Measurements from ENCODE around the gene ABTB2.
"Not testable (repeated sequence)": the region's sequence is repeated elsewhere in the genome, so short reads cannot be mapped to it uniquely, and the experiment has no call there.

The ABTB2 gene

DNA sequence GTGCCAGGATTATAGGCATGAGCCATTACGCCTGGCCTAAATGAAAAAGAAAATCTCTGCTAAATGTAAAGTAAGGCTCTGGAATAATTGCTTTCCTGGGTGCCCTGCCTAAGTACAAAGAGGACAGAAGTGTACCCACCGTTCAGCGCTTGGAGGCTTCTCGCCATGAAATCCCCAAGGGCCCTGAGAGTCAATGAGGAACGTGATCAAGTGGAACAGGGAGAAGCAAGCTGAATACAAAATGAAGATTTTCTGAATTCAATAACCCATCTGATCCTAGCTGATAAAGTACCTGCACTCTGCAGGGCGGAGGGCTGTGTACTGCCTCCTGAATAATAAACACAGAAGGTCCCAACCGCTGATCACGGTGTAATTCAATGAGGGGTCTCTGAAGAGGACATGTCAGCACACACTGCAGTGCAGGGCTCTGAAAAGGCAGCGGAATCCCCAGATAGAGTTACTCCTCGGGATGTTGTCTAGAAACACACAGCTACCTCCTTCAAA, 97.7 kb downstream of the ABTB2 start:
- DNase-seq = no peak

DNA sequence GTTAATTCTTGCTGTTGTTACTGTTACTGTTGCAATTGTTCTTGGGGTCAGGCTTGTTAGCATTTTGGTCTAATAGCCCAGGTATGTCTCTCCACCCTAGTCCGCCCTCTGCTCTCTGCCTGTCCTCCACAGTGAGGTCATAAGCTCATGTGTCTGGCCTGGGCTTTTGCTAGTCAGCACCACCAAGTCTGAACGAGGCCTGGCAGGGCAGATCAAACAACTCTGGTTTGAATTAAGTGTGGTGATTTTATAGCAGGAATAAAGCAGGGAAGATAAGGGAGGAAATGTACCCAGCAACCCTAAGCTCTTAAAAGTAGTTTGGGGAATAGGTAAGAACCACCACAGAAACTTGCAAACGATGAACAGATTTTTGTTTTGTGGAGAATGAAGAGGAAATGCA, 98.7 kb downstream of the ABTB2 start:
- DNase-seq = no peak

DNA sequence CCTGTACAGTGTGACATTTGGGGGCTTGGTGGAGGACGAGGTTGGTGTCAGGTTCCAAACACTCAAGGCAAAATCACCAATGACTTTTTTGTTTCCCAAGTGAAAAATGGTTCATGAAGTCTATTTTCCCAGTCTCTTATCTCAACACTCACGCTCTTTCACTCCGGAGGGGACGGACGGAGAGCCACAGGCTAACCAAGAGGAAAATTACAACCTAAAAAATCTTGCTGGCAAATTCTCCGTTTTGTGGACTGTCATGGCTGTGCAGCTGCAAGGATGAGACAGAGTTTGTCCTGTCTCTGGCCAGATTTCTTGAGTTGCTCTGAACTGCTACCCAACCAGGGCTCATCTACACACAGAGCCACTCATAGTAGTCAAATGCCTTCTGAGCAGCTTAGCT, 101.2 kb downstream of the ABTB2 start:
- DNase-seq = no peak

DNA sequence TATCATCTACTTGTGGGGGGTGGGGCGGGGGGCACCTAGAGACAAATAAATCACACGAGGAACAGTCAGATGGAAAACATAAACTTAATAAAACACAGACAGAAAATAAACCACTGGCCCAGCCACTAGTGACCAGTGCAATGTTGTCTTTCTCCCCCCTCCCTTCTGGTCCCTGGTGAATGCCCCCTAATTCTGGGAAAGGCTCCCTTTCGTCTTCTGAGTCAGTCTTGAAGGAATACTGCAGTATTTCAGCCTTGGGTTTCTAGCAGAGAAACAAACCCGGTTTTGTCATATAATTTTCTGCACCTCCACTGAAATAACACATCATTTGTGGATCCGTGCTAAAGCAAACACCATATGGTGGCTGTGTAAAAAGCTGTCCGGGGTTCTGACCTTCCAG, 101.7 kb downstream of the ABTB2 start:
- DNase-seq = no peak

DNA sequence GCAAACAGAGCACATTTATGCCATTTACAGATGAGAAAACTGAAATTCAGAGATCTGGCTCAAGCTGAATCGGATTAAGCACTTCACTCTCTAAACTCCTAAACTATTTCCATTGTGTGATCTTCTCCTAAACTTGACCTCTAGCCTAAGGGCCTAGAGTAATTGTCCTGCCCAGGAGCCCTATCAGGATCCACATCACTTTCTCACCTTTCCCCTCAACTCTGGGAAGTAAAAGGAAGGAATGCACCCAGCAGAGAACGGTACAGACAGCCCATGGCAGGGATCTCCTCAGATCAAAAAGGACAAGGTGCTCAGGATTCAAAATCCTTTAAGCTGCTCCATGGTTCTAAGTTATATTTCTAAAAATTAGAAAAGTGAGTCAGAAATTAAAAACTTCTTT, 102.7 kb downstream of the ABTB2 start:
- no peak for DNase-seq

DNA sequence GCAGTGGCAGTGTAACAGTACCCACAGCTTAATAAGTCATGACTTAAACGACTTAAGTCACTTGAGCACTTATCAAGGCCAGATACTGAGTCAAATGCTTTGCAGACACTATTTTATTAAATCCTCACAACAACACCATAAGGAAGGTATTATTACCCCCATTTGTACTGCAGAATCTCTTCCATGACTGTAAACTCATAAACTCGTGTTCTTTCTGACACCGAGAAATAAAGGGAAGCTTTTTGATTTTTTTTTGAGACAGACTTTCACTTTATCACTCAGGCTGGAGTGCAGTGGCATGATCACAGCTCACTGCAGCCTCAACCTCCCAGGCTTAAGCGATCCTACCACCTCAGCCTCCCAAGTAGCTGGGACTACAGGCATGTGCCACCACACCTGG, 103.8 kb downstream of the ABTB2 start:
- no peak for DNase-seq

DNA sequence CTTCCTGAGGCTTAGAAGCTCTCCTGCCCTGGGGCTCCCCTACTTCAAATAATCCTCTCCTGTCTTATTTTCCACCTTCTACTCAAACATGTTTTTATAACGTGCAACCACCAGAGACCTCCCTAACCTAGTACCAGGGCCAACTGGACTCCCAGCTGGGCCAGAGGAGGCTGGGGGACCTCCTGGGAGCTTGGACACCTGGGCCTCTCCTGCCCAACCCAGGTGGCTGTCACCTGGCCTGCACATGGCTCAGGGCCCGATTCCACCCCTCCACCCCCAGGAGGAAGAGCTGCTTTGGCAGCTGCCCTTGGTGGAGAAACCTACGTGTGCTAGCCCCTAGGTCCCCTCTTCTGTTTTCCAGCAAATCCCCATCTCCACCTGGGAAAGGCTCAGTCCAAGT, 105.2 kb downstream of the ABTB2 start:
- no peak for DNase-seq

DNA sequence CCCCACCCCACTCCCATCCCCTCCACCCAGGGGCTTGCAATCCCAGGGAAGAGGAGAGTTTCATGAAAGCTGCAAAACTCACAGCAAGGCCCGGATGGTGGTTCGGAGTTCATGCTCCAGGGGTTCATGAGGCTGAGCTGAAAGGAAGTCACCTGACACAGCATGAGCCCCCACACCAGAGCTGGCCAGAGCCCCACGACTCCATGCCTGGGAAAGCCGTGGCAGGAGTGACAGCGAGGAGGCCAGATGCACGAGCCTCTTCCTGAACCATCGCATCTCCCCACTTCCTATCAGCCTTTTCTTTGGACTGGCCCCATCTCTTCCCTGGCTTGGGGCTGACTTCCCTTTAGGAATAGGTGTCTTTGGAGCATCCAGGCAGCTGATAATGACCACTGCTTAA, 105.8 kb downstream of the ABTB2 start:
- DNase-seq = no peak

DNA sequence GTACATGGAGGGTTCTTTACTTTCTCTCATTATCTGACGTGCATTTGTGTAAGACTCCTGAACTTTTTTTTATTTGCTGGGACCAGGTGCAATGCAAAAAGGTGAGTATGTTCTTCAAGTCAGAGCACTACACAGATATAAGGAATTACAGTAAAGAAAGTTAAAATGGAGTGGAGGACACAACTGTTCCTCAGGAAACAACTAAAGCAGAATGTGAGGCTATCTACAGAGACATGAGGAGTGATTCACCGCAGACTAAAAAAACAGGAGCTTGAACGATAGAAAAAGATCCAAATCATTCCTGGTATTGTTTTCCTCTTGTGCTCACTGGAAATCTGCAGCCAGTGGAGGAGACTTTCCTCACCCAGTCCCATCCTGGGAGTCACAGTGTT, 106.2 kb downstream of the ABTB2 start:
- no peak for DNase-seq

DNA sequence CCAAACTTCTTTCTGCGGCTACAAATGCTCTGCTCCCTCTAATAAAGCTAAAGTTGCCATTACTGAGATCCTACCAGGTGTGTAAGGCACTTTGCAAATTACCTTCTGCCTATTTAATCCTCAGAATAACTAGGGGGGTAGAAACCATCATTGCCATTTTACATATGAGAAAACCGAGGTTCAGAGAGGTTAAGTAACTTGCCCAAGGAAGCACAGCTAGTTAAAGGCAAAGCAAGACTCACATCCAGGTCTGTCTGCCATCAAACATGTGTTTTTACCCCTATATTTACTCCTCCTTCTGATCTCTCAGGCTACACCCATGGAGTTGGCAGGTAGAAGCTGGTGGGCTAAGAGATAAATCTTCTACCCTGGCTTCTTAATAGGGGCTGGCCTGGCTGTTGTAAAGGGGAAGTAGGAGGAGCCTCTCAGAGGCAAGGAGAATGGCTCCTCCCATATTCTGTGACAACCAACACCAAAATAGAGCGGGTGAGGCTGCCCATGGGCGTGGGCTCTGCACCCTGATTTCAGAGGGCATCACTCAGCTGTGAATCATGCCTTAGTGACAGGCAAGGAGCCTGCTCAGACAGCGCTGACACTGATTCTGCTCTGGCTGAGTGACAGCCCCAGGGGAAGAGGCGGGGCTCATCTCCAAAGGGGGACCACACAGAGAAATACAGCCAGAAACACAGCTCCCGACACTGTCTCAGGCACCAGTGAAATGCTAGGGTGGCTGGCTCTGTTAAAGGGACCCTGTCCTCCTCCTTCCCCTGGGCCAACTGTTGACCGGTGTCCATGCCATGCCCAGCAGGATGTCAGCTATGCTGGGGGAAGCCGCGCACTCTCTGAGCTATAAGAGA, 106.8 kb downstream of the ABTB2 start:
- DNase-seq = peak; percentile 80

DNA sequence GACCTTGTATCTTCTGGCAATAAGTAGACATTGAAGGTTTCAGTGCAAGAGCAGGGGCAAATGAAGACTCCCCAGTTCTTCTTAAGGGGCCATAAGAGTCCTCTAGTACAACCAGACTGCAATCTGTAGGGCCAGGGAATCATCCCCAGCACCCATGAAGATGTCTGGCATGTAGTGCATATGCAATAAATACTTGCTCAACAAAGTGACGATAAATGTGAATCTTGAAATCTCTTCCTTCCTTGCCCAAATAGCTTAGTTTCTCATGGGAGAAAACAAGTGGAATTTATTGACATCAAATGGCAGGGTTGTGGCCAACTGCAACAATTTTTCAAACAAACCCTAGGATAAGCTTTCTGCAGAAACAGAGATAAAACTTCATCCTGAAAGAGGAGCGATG, 107.6 kb downstream of the ABTB2 start:
- no peak for DNase-seq

DNA sequence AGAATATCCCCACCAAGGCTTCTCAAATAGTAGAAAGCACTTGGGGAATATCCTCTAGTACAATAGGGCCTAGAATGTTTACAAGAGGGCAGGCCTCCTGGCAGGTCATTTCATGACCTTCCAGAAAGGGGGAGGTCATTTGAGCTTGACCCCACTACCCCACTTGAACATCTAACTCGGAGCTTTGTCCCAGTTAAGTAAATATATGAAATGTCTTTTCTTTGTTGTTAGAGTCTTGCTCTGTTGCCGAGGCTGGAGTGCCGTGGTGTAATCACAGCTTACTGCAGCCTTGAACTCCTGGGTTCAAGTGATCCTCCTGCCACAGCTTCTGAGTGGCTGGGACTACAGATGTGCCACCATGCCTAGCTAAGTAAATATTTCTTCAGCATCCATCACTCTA, 108.4 kb downstream of the ABTB2 start:
- no peak for DNase-seq

DNA sequence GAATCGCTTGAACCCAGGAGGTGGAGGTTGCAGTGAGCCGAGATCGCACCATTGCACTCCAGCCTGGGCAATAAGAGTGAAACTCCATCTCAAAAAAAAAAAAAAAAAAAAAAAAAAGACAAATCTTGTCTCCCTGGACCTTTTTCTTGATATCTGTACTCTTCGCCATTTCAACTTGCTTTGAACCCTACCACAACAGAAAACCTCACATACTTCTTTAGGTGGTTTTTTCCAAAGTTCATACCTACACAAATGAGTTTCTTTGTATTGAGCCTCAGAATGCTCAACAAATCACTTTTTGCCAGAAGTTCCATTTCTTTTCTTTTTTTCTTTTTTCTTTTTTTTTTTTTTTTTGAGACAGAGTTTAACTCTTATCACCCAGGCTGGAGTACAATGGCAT, 111.3 kb downstream of the ABTB2 start:
- DNase-seq = not testable (repeated sequence)

DNA sequence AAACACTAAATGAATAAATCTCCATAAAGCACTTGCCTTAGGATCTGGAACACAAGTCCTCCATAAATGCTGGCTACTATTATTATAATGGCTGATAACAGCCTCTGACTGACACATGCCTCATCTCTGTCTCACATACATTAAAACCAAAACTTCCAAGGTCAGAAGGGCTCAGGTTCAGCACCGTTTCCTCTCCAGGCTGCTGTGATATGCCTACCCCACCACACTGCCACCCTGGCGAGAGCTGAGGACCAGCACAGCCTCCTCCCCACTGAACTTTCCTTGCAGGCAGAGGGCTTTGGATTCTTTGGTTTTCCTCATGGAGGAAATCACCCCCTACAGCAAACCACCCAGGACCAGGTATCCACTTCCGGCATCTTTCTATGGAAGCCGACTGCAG, 112.8 kb downstream of the ABTB2 start:
- no peak for DNase-seq

DNA sequence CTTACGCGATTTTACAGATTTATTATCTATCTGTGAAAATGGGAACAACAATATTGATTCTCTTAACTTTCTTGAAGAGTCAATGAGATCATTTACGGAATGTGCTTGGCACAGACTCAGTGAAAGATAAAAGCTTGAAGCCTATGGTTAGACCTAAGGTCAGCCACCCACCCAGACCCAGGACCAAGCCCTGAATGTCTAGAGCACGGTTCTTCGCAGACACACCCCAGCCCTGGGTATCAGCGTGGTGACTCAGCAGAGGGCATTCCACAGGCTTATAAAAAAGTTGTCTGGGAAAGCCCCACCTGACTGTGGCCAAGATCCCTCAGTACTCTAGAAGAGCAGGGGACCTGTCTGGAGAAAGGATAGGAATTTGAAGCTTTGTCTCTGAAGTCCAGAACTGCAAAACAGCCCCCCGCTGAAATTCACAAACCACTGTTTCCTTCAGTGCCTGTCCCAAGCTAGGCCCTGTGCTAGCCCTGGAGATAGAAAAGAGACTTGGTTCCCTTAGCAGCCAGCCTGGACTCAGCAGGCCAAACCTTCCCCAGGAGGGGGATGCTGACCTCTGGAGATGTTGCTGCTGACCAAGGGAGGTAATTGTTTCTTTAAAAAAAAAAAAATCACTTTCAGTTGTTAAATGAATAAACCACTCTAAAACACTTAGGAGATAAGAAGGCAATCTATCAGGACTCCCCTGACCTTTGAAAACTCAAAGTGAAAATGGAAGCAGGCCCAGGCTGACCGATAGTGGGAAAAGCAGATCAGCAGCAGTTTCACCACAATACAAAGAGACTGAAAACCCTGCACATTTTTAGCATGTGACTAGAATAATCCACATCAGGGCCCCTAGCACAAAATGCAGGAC, 114.0 kb downstream of the ABTB2 start:
- DNase-seq = peak; percentile 65

DNA sequence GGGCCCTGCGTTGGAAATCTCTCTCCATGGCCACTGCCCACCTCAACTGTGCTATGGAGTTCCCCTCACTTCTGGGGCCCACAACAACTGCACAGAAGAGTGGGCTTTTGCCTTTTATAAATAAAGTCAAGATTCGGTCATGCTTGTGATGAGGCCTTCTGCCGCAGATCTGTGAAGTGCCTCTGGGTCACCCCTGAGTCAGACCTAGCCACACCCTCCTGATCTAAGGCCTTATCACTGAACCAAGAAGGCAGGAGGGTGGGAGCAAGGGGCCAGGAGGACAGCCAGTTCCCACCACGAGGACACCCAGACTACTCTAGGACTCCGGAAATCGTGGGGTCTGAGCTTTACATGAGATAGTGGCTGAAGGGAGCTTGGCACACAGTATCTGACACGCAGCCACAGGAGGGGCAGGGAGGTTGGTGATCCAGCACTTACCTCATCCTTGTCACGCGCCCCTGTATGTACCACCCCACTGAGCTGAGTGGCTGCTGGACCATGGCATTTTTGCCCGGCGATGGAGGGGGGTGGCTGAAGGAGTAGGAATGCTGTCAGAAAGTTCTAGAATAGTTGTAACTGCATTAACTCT, 115.7 kb downstream of the ABTB2 start:
- DNase-seq = no peak

DNA sequence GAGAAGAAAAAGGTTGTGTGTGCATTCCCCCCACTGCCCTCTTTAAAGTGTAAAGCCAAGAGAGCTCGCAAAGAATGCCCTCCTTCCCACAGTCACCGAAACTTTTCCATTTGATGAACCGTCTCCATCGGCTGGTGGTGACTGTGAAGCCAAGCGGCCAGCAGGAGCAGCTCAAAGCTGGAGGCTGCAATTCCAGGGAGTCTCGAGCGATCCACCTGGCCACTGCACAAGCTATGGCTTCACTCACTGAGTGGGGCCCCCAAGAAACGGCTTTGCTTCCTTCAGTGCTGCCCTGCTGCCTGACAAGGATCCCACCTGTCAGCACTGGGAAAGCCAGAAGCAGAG, 117.7 kb downstream of the ABTB2 start:
- no peak for DNase-seq

DNA sequence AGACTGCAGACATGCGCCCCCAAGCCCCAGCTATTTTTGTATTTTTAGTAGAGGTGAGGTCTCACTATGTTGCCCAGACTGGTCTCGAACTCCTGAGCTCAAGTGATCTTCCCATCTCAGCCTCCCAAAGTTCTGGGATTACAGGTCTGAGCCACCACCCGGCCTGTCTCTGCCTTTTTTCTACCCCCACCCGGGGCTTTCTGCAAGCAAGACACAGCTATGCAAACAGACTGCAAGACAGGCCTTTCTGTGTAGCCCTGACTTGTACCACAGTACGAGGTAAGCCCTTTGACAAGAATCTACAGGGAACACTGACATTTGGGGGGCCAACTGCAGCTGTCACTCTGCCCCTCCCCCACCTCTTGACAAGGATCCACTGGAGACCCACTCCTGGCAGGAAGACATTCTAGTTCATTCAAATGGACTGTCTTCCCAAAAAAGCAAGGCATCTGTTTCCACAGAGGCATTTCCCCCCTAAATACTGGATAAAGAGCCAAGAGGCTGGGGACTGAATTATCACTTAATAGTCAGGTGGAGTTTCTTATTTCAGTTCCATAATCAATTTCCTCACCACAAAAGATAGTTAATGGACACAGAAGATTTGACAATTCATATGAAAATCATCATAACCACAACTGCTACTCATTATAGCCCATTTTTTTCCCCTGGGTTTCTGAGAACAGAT, 118.2 kb downstream of the ABTB2 start:
- no peak for DNase-seq

DNA sequence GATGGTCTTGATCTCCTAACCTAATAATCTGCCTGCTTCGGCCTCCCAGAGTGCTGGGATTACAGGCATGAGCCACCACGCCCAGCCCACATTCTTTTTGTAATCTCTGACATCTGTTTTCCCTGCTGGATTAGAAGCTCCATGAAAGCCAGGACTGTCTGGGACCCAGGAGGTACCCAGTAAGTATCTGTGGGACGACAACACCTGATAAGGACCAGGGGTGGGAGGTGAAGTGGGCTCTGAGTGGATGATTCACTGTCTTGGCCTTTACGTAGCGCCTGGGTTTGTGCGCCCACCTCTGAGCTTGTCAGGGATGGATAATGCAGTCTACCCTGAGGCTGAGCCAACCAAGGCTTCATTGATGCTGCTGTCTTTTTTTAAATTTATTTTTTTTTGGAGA, 118.8 kb downstream of the ABTB2 start:
- DNase-seq = no peak

DNA sequence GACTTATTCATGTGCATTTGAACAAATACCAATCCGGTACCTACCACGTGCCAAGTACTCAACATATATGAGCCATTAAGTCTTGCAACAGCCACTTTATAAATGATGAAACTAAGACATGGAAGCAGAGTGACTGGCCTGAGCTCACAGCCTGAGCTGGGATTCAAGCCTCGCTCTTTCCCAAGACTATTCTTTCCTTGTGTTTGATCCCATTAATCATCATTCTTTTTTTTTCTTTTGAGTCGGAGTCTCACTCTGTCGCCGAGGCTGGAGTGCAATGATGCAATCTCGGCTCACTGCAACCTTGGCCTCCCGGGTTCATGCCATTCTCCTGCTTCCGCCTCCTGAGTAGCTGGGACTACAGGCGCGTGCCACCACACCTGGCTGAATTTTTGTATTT, 119.3 kb downstream of the ABTB2 start:
- DNase-seq = no peak

DNA sequence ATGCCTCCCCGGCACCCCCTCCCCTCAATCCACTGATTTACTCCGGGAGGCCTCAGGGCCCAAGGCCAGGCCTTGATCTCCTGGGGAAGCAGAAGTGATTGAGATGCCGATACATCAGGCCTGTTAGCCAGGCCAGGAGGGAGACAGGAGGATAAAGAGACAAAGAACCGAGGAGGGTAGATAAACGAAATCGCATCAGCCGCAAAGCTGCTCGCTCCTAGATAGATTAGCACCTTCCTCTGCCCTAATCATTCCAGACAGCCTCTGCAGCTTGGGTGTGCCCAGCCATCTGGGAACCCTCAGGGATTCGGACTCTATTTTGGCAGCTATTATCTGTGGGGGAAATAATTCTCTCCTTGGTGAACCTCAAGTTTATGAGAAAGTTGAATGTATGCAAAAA, 121.2 kb downstream of the ABTB2 start:
- no peak for DNase-seq

DNA sequence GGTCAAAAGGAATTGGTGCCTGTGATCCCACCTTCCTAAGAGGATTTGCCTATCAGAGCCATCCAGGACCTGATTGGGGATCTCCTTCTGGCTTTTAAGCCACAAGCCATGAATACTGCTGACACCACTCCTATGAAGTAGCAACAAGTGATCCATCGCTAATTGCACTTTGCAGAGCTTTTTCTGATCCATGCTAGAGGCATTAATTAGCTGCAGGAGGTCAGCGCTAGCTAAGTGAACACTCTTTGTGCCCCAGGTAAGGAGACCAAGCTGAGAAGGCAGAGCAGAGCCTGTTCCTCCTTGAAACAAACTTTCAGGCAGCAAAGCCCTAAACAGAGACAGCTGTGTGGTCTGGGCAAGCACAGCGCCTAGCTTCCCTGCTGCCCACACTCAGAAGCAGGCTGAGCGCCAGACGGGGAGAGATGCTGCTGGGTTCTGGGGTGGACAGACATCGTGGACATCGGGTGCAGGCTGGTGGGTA, 122.2 kb downstream of the ABTB2 start:
- no peak for DNase-seq

DNA sequence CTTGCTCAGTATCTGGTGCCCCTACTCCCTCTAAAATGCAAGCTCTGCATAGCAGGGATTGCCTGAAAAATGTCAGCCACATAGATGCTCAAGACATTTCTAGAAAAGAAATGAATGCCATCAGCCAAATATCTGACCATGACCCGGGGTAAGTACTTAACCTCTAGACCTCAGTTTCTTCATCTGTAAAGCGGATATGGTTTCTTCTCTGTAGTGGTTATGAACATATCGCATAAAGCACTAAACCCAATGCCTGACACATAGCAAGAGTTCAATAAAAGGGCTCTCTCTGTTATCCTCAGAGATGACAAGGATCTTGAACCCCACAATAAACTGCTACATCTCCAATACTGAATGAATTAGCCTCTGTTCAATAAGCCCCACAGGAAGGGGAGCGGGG, 122.6 kb downstream of the ABTB2 start:
- no peak for DNase-seq

All from activated CD8-positive, alpha-beta memory T cell treated with anti-CD3 and anti-CD28 coated beads, Interleukin-2, amount 50 U/mL, for 48 hours (primary cell).